Measurements from ENCODE around the gene GFOD2. TPM values are rescaled to one million over a fixed set of nuclear protein-coding genes. Genes with fewer than 3 reads are reported as not detected.
A peak's percentile ranks its signal among the peaks of the same experiment; 100 is the strongest.

The GFOD2 gene
- total RNA-seq, 8 experiments from 2014 or later, result 13.1 to 48.8 (median 30.5) TPM

DNA sequence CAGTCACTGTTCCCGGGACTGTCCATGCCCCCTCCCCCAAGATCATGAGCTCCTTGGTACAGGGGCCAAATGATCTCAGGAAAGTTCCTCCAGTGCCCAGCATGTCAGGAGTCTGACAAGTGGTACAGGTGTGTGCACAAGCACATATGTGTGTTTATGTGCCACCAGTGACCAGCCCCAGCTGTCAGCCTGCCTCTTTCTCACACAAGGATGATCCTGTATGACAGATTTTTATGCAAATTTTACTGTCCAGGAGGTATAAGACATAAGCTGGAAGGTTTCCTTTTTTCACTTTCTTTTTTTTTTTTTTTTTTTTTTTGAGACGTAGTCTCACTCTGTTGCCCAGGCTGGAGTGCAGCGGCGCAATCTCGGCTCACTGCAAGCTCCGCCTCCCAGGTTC is 31.4 kb upstream of the GFOD2 start:
- Histone ChIP-seq H3K4me3 (no peak overlapping the region), H3K27ac (no peak overlapping the region), H3K4me1 (replicated peaks in 1 of 2) (no peaks in the 10 kb centered on the region)
- in situ Hi-C loops (cut with MboI; ENCODE audit: low pct_unique_long_range_greater_than_20kb in 2 of 9, low sequenced_read_pairs in 9 of 9, unreplicated experiment in 9 of 9), result no loop called here
- no peak for ATAC-seq (replicated peaks in 6 of 8)
- 60 to 100% (median 100%) methylated on average over 1 to 4 of the region's 6 CpGs; no CpG with 5 or more reads in 3 of the 10 experiments for WGBS, 10 experiments

DNA sequence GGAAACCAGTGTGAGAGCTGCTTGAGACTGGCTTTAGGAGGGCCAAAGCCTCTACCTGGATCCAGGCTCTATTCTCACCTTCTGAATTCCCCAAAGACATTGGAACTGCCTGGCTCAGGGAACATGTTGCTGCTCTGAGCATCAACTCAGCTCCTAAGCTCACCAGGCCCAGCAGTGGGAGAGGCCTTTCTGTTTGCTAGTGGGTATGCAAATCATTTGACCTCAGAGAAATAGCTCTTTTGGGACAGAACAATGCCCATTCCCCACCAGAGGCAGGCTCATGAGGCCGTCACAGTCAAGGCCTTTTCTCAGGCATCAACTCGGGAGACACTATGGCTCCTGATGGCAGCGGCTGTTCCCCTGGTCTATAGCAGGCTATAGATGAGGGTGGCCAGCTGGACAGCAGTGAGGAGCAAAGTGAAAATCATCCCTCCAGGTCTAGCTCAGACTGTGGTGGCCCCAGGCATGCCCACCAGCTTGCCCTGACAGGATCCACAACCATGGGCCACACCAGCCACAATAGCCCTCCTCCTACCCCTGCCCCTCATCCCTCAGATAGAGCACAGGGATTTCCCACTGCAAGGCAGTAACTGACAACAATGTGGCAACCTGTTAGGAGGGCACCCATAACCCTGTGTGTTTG is 30.4 kb upstream of the GFOD2 start:
- H3K27ac ChIP-seq, result no peak overlapping the region
- peak in 2 of 8 experiments; percentile 21 to 38 for ATAC-seq (replicated peaks in 6 of 8)
- no peak overlapping the region for H3K4me3 ChIP-seq
- 69 to 97% (median 85%) methylated on average over 1 to 3 of the region's 3 CpGs; no CpG with 5 or more reads in 6 of the 10 experiments for WGBS, 10 experiments
- in situ Hi-C loops (cut with MboI; ENCODE audit: low pct_unique_long_range_greater_than_20kb in 2 of 9, low sequenced_read_pairs in 9 of 9, unreplicated experiment in 9 of 9), result no loop called here
- H3K4me1 ChIP-seq (replicated peaks in 1 of 2), result no peaks in the 10 kb centered on the region

DNA sequence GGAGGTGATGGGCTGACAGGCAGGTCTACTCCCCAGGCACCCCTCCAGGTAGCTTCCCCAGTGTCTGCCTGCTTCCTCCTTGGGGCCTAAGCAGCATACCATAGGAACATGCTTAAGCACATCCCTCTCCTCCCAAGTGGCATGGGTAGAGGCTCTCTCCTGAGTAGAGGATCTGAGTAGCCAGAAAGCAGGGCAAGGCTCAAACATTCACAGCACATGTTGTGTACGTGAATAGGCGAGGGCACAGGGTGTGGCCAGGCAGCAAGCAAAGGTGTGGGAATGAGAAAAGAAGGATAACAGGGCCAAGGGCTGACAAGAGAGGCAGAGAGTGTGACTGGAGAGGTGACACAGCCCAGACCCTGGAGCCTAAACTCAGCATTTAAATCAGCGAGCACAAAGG is 29.7 kb upstream of the GFOD2 start:
- WGBS, 10 experiments, result 92 to 100% (median 96%) methylated on average over 1 to 3 of the region's 3 CpGs; no CpG with 5 or more reads in 7 of the 10 experiments
- ATAC-seq (replicated peaks in 6 of 8), result peak in 1 of 8 experiments; percentile 32
- Histone ChIP-seq H3K27ac (no peak overlapping the region), H3K4me3 (no peak overlapping the region), H3K4me1 (replicated peaks in 1 of 2) (no peaks in the 10 kb centered on the region)
- in situ Hi-C loops (cut with MboI; ENCODE audit: low pct_unique_long_range_greater_than_20kb in 2 of 9, low sequenced_read_pairs in 9 of 9, unreplicated experiment in 9 of 9), result no loop called here

DNA sequence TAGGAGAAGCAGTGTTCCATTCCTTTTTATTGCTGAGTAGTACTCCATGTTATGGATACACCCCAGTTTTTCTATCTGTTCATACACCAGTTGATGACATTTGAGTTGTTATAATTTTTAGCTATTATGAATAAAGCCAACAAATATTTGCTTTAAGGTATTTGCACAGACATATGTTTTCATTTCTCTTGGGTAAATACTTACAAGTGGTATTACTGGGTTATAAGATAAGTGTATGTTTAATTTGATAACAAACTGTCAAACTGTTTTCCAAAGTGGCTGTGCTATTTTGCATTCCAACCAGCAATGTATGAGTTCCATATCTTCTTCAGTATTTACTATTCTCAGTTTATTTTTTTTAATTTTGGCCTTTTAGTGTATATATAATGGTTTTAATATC is 27.7 kb upstream of the GFOD2 start:
- no peaks in the 10 kb centered on the region for H3K4me1 ChIP-seq (replicated peaks in 1 of 2)
- H3K4me3 ChIP-seq, result no peak overlapping the region
- ATAC-seq (replicated peaks in 6 of 8), result no peak
- H3K27ac ChIP-seq, result no peak overlapping the region
- in situ Hi-C loops (cut with MboI; ENCODE audit: low pct_unique_long_range_greater_than_20kb in 2 of 9, low sequenced_read_pairs in 9 of 9, unreplicated experiment in 9 of 9), result no loop called here

DNA sequence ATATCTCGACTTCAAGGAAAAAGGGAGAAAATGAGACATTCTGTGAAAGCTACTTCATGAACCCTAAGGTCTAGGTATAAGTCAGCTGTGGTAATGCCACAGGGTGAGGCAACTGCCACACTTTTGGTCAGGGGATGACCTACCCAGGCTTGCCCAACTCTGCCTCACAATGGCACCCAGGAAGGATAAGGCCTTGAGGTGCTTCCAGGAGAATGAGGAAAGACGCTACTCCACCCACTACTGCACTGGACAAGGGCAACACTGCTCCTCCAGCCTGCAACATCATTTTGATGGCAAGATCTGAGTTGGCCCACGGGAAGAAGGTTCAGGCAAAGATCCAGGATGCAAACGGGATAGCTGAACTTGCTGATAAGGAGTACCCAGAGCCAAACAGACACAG is 22.0 kb upstream of the GFOD2 start:
- no peak overlapping the region for H3K27ac ChIP-seq
- in situ Hi-C loops (cut with MboI; ENCODE audit: low pct_unique_long_range_greater_than_20kb in 2 of 9, low sequenced_read_pairs in 9 of 9, unreplicated experiment in 9 of 9), result no loop called here
- no peaks in the 10 kb centered on the region for H3K4me1 ChIP-seq (replicated peaks in 1 of 2)
- ATAC-seq (replicated peaks in 6 of 8), result no peak
- 60 to 100% (median 95%) methylated on average over 1 to 2 of the region's 4 CpGs; no CpG with 5 or more reads in 6 of the 10 experiments for WGBS, 10 experiments
- H3K4me3 ChIP-seq, result no peak overlapping the region

DNA sequence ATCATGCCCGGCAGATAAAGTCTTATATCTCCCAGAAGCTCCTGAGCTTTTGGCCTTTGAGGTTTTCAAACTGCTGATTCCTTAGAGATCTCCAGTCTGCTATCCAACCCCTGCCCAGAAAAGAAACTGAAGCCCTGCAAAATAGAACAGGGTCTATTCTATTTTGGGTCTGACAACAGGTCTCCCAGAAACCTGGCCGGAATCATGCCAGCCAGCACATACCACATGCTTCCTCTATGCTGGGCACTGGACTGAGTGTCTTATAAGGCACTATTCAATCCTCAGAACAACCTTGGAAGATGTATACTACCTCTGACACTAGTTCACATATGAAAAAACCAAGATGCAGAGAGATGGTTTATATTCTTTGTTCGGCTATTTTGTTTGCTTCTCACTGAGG is 21.3 kb upstream of the GFOD2 start:
- no peak overlapping the region for H3K4me3 ChIP-seq
- WGBS, 10 experiments, result 89 to 100% (median 95%) methylated on average over 1 to 2 of the region's 3 CpGs; no CpG with 5 or more reads in 6 of the 10 experiments
- in situ Hi-C loops (cut with MboI; ENCODE audit: low pct_unique_long_range_greater_than_20kb in 2 of 9, low sequenced_read_pairs in 9 of 9, unreplicated experiment in 9 of 9), result no loop called here
- no peak overlapping the region for H3K27ac ChIP-seq
- no peaks in the 10 kb centered on the region for H3K4me1 ChIP-seq (replicated peaks in 1 of 2)
- no peak for ATAC-seq (replicated peaks in 6 of 8)

DNA sequence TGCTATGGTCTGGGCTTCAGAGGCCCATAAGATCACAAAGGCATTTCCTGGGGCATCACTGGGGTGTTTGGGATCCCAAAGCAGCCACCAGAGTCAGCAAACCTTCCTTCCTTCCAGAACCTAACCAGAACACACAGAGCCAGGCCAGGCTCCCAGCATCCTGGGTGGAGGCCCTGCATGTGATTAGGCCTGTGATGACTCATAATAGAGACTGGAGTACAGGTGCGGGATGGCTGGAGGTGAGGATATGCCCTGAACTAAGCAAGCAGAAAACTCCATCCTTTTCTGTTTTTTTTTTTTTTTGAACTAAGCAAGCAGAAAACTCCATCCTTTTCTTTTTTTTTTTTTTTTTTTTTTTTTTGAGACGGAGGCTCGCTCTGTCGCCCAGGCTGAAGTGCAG is 17.7 kb upstream of the GFOD2 start:
- in situ Hi-C loops (cut with MboI; ENCODE audit: low pct_unique_long_range_greater_than_20kb in 2 of 9, low sequenced_read_pairs in 9 of 9, unreplicated experiment in 9 of 9), result no loop called here
- 67 to 100% (median 85%) methylated on average over 1 to 3 of the region's 4 CpGs; no CpG with 5 or more reads in 4 of the 10 experiments for WGBS, 10 experiments
- Histone ChIP-seq H3K4me1 (replicated peaks in 1 of 2) (no peaks in the 10 kb centered on the region), H3K27ac (no peak overlapping the region), H3K4me3 (no peak overlapping the region)
- ATAC-seq (replicated peaks in 6 of 8), result peak in 2 of 8 experiments; percentile 50 to 91

DNA sequence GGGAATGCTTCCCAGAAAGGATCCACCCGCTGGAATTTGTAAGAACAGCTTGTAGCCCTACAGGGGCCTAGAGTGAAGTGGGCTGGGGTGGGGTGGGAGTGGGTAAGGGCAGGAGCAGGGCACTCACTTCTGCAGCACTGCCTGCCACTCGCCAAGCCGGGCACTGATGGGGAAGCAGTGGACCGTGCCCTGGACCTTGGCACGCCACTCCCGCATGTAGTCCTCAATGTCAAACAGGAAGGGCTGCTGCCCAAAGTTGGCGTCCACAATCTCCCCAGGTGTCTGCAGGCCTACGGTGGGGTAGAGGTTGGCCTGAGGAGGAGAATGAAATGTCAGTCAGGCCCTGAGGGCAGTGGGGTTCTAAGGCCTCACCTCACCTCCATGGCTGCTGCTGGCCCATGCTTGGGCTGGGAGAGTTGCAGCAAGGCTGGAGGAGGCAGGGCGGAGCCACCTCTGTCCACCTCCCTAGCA is 15.7 kb upstream of the GFOD2 start:
- Histone ChIP-seq H3K27ac (no peak overlapping the region), H3K4me3 (no peak overlapping the region), H3K4me1 (replicated peaks in 1 of 2) (no peaks in the 10 kb centered on the region)
- ATAC-seq (replicated peaks in 6 of 8), result no peak
- WGBS, 10 experiments, result 80 to 100% methylated on average over 1 of the region's 9 CpGs; no CpG with 5 or more reads in 8 of the 10 experiments
- in situ Hi-C loops (cut with MboI; ENCODE audit: low pct_unique_long_range_greater_than_20kb in 2 of 9, low sequenced_read_pairs in 9 of 9, unreplicated experiment in 9 of 9), result no loop called here

DNA sequence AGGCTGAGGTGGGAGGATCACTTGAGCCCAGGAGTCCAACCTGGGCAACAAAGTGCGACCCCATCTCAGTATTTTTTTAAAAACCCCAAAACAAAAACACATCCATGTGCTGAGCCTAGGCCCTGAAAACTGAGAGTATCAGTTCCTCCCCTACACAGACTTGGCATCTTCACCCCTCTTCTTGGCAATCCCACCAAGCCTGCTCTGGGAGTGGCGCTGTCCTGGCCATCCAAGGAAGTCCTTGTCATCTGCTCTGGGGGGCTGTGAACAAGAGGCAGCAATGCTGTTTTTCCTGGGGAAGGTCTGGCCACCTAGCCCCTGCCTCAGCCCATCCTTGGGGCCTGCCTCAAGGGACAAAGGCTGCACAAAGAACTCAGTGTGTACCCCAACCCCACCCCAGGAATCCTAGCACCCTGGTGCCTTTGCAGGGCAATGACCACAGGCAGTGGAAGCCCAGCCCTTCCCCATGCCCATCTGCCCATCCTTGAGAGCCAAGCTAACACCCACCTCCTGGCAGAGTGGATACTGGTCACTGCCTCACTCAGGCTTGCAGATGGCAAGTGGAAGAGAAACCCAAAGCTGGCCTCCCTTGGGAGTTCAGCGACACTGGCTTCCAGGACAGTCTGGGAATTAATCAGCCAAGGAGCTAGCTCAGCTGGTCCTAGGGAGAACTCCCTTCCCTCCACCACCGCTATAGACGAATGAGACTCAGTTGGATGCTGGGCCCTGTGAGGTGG is 14.8 kb upstream of the GFOD2 start:
- Histone ChIP-seq H3K4me3 (no peak overlapping the region), H3K4me1 (replicated peaks in 1 of 2) (no peaks in the 10 kb centered on the region), H3K27ac (no peak overlapping the region)
- in situ Hi-C loops (cut with MboI; ENCODE audit: low pct_unique_long_range_greater_than_20kb in 2 of 9, low sequenced_read_pairs in 9 of 9, unreplicated experiment in 9 of 9), result no loop called here
- no peak for ATAC-seq (replicated peaks in 6 of 8)
- WGBS, 10 experiments, result 90 to 100% (median 100%) methylated on average over 1 to 5 of the region's 5 CpGs; no CpG with 5 or more reads in 5 of the 10 experiments

DNA sequence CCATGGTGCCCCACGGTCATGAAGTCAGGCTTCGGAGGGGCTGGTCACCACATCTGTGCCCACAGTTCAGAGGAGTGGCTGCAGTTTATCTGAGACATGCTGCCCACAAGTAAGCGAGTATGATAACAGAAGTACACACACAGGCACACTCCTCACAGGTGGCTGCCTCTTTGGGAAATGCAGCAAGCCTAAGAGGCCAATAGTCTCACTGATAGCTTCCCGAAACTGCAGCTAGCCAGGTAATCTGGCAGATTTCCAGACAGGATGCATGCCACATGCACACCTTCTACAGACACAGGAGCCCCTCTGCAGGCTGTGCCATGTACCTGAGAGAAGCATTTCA is 12.6 kb upstream of the GFOD2 start:
- in situ Hi-C loops (cut with MboI; ENCODE audit: low pct_unique_long_range_greater_than_20kb in 2 of 9, low sequenced_read_pairs in 9 of 9, unreplicated experiment in 9 of 9), result no loop called here
- Histone ChIP-seq H3K4me1 (replicated peaks in 1 of 2) (no peaks in the 10 kb centered on the region), H3K4me3 (no peak overlapping the region), H3K27ac (no peak overlapping the region)
- WGBS, 10 experiments, result 72 to 100% (median 100%) methylated on average over 1 to 2 of the region's 4 CpGs; no CpG with 5 or more reads in 5 of the 10 experiments
- no peak for ATAC-seq (replicated peaks in 6 of 8)

DNA sequence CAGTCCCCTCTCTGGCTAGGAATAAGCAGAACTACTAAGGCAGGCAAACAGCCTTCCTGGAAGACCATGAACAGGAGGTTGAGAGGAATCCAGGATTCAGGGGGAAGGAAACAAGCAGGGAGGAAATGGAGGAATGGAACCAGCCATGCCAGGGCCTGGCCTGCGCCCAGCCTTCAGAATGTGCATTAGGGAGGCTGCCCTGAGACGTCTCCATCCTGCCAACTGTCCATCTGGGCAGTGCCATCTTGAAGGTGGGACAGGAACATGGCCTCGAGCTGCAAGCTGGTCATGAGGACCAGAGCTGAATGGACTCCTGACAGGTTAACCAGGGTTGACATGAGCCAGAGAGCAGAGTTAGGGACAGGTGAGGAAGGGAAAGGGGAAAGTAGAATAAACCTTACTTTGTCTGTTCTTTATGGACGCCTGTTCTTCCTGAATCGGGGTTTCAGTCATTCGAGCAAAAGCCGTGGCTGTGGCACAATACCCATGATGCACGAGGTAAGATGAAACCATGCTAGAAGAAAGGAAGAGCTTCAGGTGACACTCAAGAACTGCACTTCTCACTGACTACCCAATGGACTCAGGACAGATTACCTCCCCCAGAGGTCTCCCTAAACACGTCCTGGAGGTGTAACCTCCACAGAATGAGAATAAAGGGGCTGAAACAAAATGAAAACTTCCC is 12.1 kb upstream of the GFOD2 start:
- no peaks in the 10 kb centered on the region for H3K4me1 ChIP-seq (replicated peaks in 1 of 2)
- H3K27ac ChIP-seq, result no peak overlapping the region
- 60 to 100% (median 93%) methylated on average over 1 to 7 of the region's 9 CpGs; no CpG with 5 or more reads in 1 of the 10 experiments for WGBS, 10 experiments
- no peak for ATAC-seq (replicated peaks in 6 of 8)
- no peak overlapping the region for H3K4me3 ChIP-seq
- in situ Hi-C loops (cut with MboI; ENCODE audit: low pct_unique_long_range_greater_than_20kb in 2 of 9, low sequenced_read_pairs in 9 of 9, unreplicated experiment in 9 of 9), result no loop called here

DNA sequence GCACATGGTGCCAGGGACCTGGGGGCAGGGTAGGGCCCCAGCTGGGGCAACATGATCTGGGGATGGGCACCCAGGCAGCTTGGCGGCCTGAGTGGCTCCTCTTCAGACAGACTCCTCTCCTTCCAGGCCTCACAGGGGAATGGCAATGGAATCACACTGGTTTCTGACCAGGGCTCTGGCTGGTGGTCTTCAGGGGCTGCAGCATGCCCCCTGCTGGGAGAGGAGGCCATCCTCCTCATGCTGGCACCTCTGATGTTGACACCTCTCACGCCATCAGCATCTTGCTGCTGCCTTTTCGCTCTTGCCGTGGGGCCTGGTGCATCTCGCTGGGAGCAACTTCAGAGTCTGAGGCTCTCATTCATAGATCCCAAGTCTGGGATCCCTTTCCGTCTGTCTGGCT is 11.2 kb upstream of the GFOD2 start:
- in situ Hi-C loops (cut with MboI; ENCODE audit: low pct_unique_long_range_greater_than_20kb in 2 of 9, low sequenced_read_pairs in 9 of 9, unreplicated experiment in 9 of 9), result no loop called here
- no peak for ATAC-seq (replicated peaks in 6 of 8)
- no peak overlapping the region for H3K4me3 ChIP-seq
- WGBS, 10 experiments, result 60 to 100% (median 83%) methylated on average over 1 to 5 of the region's 6 CpGs; no CpG with 5 or more reads in 4 of the 10 experiments
- no peak overlapping the region for H3K27ac ChIP-seq
- H3K4me1 ChIP-seq (replicated peaks in 1 of 2), result no peaks in the 10 kb centered on the region

DNA sequence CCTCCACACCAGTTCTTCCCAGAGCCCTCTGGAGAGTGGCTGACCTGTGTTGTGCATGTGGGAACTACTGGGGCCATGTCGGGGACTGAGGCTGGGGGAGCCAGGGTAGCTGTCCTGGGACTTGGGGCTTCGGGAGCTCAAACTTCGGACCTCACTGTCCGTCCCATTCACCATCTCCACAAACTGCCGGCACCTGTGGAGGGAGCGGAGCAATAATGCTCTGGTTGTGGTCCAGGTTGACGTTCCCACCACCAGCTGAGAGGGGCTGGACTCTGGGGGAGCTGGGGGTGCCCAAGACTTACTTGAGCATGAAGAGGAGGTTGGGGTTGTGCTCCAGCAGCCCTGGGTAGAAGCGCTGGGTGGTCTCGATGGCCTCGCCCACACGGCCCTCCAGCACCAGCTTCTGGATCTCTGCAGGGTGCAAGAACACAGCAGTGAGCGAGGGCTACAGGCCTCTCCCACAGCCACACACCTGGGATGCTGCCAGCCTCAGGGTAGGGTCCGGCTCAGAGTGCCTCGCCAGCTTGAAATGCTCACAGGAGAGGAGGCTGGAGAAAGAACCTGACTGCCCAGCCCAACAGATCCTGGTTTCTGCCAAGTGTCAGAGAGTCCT is 10.6 kb upstream of the GFOD2 start:
- in situ Hi-C loops (cut with MboI; ENCODE audit: low pct_unique_long_range_greater_than_20kb in 2 of 9, low sequenced_read_pairs in 9 of 9, unreplicated experiment in 9 of 9), result no loop called here

More for the DNA sequence above, 10.6 kb upstream of the GFOD2 start:
- H3K4me1 ChIP-seq (replicated peaks in 1 of 2), result no peaks in the 10 kb centered on the region
- WGBS, 10 experiments, result 90 to 100% (median 93%) methylated on average over 2 to 6 of the region's 14 CpGs; no CpG with 5 or more reads in 7 of the 10 experiments
- no peak overlapping the region for H3K27ac ChIP-seq
- ATAC-seq (replicated peaks in 6 of 8), result no peak
- H3K4me3 ChIP-seq, result no peak overlapping the region

Measured in motor neuron (in vitro differentiated cells).